SK-N-SH (cell line): ENCODE results near the gene LYSMD3. TPM values are rescaled to one million over a fixed set of nuclear protein-coding genes. Genes with fewer than 3 reads are reported as not detected.

Experiments
- CTCF ChIA-PET: fragments of 300-600, 350-600 bp; formaldehyde crosslinking; extraction: SDS; loops from one replicate; lab custom pipeline; 2021; lab: Yijun Ruan, JAX
- POLR2A ChIA-PET: fragments of 350-600 bp; sonication (Branson Sonifier 250); formaldehyde crosslinking; extraction: SDS; loops from one replicate; lab custom pipeline; 2020; ENCODE audit warnings: antibody characterized with exemption, inconsistent platforms; lab: Yijun Ruan, JAX
- DNase-seq: peaks from one replicate; pipeline ENCODE4 v3.0.0; 2012
- H2AFZ ChIP-seq: fragments of 200-600 bp; sonication (generic); 2 replicates; pipeline ENCODE4 v1.8.1; 2016; ENCODE audit warnings: antibody characterized with exemption, mild to moderate bottlenecking, low read depth
- H3F3A ChIP-seq: fragments of 200-600 bp; sonication (generic); replicated peaks from 2 replicates; pipeline ENCODE3; 2016; ENCODE audit warnings: antibody characterized with exemption, mild to moderate bottlenecking; ENCODE audit not compliant: insufficient read depth
- H3K27ac ChIP-seq, 2 experiments: fragments of 200-500 bp in 1 of 2; fragments of 200-600 bp in 1 of 2; sonication (Bioruptor generic) in 1 of 2; sonication (generic), shearing (Covaris generic) in 1 of 2; 2 replicates each; pipeline versions ENCODE4 v1.5.1 to v1.6.1; 2014 to 2016; ENCODE audit warnings: low read depth in 2 of 2, inconsistent platforms in 1 of 2, low read length in 1 of 2, mild to moderate bottlenecking in 1 of 2, mixed read lengths in 1 of 2
- H3K27me3 ChIP-seq: fragments of 200-600 bp; sonication (generic), shearing (Covaris generic); 2 replicates; pipeline ENCODE4 v1.6.1; 2016; ENCODE audit warnings: mixed run types; ENCODE audit not compliant: insufficient read depth
- H3K36me3 ChIP-seq, 2 experiments: fragments of 200-500 bp in 1 of 2; fragments of 200-600 bp in 1 of 2; sonication (Bioruptor generic) in 1 of 2; sonication (generic) in 1 of 2; replicated peaks in 1 of 2; 2 replicates each; pipeline versions ENCODE3 to v1.5.1; 2014 to 2016; ENCODE audit warnings: low read length in 1 of 2, mild to moderate bottlenecking in 1 of 2; ENCODE audit not compliant: insufficient read depth in 2 of 2, control insufficient read depth in 1 of 2
- H3K4me1 ChIP-seq, 2 experiments: fragments of 200-500 bp in 1 of 2; fragments of 200-600 bp in 1 of 2; sonication (Bioruptor generic) in 1 of 2; sonication (generic), shearing (Covaris generic) in 1 of 2; 2 replicates each; pipeline versions ENCODE4 v1.5.1 to v1.6.1; 2014 to 2016; ENCODE audit warnings: low read depth in 1 of 2, low read length in 1 of 2, mixed run types in 1 of 2; ENCODE audit not compliant: insufficient read depth in 2 of 2, control insufficient read depth in 1 of 2
- H3K4me2 ChIP-seq: fragments of 200-600 bp; sonication (generic), shearing (Covaris generic); 2 replicates; pipeline ENCODE4 v1.6.1; 2017; ENCODE audit warnings: mixed run types
- H3K4me3 ChIP-seq, 2 experiments: fragments of 200-500 bp in 1 of 2; fragments of 200-600 bp in 1 of 2; sonication (Bioruptor generic) in 1 of 2; sonication (generic), shearing (Covaris generic) in 1 of 2; 2 replicates each; pipeline versions ENCODE4 v1.5.1 to v1.8.1; 2014 to 2016; ENCODE audit warnings: low read depth in 2 of 2, inconsistent platforms in 1 of 2, low read length in 1 of 2, mild to moderate bottlenecking in 1 of 2, mixed read lengths in 1 of 2, moderate library complexity in 1 of 2
- H3K79me2 ChIP-seq: fragments of 200-600 bp; sonication (generic); 2 replicates; pipeline ENCODE4 v1.8.1; 2017; ENCODE audit warnings: mild to moderate bottlenecking; ENCODE audit not compliant: insufficient read depth
- H3K9ac ChIP-seq: fragments of 200-600 bp; sonication (generic); 2 replicates; pipeline ENCODE4 v1.6.1; 2017; ENCODE audit warnings: mixed run types
- H3K9me2 ChIP-seq: fragments of 200-600 bp; sonication (generic); 2 replicates; pipeline ENCODE4 v1.6.1; 2017; ENCODE audit warnings: mixed run types
- H3K9me3 ChIP-seq: fragments of 200-600 bp; sonication (generic); 2 replicates; pipeline ENCODE4 v1.6.1; 2017; ENCODE audit warnings: mixed run types, mild to moderate bottlenecking, moderate library complexity
- H4K20me1 ChIP-seq: fragments of 200-600 bp; sonication (generic); 2 replicates; pipeline ENCODE4 v1.6.1; 2017; ENCODE audit warnings: mild to moderate bottlenecking, mixed run types; ENCODE audit not compliant: insufficient read depth
- CHD2 ChIP-seq: fragments of 150-350 bp; IDR thresholded peaks from 2 replicates; pipeline ENCODE4 v1.6.1; 2018; ENCODE audit warnings: low read length; ENCODE audit not compliant: partially characterized antibody
- ELF1 ChIP-seq: IDR thresholded peaks from 2 replicates; pipeline ENCODE4 v1.4.0; 2012
- EZH2phosphoT487 ChIP-seq: fragments of 200-600 bp; sonication (generic); IDR thresholded peaks from 2 replicates; pipeline ENCODE4 v1.6.1; 2017; ENCODE audit warnings: low read depth, mixed run types, mild to moderate bottlenecking, antibody characterized with exemption, moderate library complexity, borderline replicate concordance
- FOXM1 ChIP-seq: IDR thresholded peaks from 2 replicates; pipeline ENCODE4 v1.4.0; 2012; ENCODE audit warnings: low read depth, mild to moderate bottlenecking
- GABPA ChIP-seq: IDR thresholded peaks from 2 replicates; pipeline ENCODE4 v1.4.0; 2012; ENCODE audit warnings: low read depth, mild to moderate bottlenecking
- GATA2 ChIP-seq: sonication (generic); formaldehyde crosslinking; IDR thresholded peaks from 2 replicates; pipeline ENCODE4 v1.5.0; 2020; ENCODE audit warnings: mild to moderate bottlenecking, missing genetic modification reagents
- MXI1 ChIP-seq: IDR thresholded peaks from 2 replicates; pipeline ENCODE4 v1.6.1; 2012; ENCODE audit warnings: mild to moderate bottlenecking, low read depth, low read length, improper control_type of control experiment
- RCOR1 ChIP-seq: fragments of 150-350 bp; IDR thresholded peaks from 2 replicates; pipeline ENCODE4 v1.6.1; 2017; ENCODE audit warnings: antibody characterized with exemption, low read length
- SIN3A ChIP-seq: IDR thresholded peaks from 2 replicates; pipeline ENCODE4 v1.6.1; 2012; ENCODE audit warnings: low read depth, mild to moderate bottlenecking, low read length, moderate library complexity, borderline replicate concordance
- SMC3 ChIP-seq: IDR thresholded peaks from 2 replicates; pipeline ENCODE4 v1.6.1; 2012; ENCODE audit warnings: low read depth, low read length, improper control_type of control experiment
- TAF1 ChIP-seq: IDR thresholded peaks from 2 replicates; pipeline ENCODE4 v1.6.1; 2012; ENCODE audit warnings: low read depth, mild to moderate bottlenecking, low read length, moderate library complexity, borderline replicate concordance
- TEAD4 ChIP-seq: IDR thresholded peaks from 2 replicates; pipeline ENCODE4 v1.4.0; 2012; ENCODE audit warnings: mild to moderate bottlenecking, borderline replicate concordance; ENCODE audit not compliant: insufficient read depth
- WGBS: methylation state at CpG from one replicate; pipeline ENCODE4 v1.1.6; 2017; ENCODE audit warnings: low lambda C conversion rate; 5-methylcytosine and 5-hydroxymethylcytosine counted together
- polyA plus RNA-seq, 3 experiments: library from polyadenylated mRNA; depleted of rRNA; stranded (reverse); fragments of >200 nt; gene quantifications; 2 replicates each; pipeline ENCODE4 v1.2.3, GENCODE V29; 2012
- TF ChIP-seq, protein P1 (sequence below): IDR thresholded peaks from 2 replicates; pipeline ENCODE4; 2012
- TF ChIP-seq, protein P2 (sequence below): IDR thresholded peaks from 2 replicates; pipeline ENCODE4 v1.6.1; 2012; ENCODE audit warnings: mild to moderate bottlenecking, low read depth, low read length, moderate library complexity
- TF ChIP-seq, protein P3 (sequence below): IDR thresholded peaks from 2 replicates; pipeline ENCODE4 v1.4.0; 2012; ENCODE audit warnings: low read depth, borderline replicate concordance
- TF ChIP-seq, protein P4 (sequence below): IDR thresholded peaks from 2 replicates; pipeline ENCODE4 v1.4.0; 2012; ENCODE audit warnings: low read depth, borderline replicate concordance
- TF ChIP-seq, protein P5 (sequence below): IDR thresholded peaks from 2 replicates; pipeline ENCODE4 v1.4.0; 2012; ENCODE audit warnings: low read depth

LYSMD3 gene
- polyA plus RNA-seq, 1 of the 3 experiments (the other 2 are of a cell fraction), result 6.7 TPM

DNA sequence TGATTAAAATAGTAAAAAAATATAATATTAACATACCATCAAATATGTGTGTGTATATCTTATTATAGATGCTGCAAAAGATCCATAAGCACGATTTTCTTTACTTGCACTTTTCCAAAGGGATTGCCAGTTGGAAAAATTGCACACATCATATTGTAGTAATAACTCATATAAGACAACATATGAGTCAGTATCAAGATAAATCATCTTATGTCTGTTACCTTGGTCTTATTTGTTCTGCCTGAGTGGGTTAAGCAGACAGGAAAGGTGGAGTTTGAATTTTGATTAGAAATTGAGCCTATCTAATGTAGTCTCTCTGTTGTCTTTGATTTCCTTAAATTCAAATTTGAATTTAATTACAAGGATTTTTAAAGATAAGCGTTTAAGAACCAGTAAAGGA lies 24.6 kb downstream of the LYSMD3 start (continued):
- TF ChIP-seq, protein P1, sequence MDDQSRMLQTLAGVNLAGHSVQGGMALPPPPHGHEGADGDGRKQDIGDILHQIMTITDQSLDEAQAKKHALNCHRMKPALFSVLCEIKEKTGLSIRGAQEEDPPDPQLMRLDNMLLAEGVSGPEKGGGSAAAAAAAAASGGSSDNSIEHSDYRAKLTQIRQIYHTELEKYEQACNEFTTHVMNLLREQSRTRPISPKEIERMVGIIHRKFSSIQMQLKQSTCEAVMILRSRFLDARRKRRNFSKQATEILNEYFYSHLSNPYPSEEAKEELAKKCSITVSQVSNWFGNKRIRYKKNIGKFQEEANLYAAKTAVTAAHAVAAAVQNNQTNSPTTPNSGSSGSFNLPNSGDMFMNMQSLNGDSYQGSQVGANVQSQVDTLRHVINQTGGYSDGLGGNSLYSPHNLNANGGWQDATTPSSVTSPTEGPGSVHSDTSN, result peak; percentile 69
- TF ChIP-seq, protein P2, sequence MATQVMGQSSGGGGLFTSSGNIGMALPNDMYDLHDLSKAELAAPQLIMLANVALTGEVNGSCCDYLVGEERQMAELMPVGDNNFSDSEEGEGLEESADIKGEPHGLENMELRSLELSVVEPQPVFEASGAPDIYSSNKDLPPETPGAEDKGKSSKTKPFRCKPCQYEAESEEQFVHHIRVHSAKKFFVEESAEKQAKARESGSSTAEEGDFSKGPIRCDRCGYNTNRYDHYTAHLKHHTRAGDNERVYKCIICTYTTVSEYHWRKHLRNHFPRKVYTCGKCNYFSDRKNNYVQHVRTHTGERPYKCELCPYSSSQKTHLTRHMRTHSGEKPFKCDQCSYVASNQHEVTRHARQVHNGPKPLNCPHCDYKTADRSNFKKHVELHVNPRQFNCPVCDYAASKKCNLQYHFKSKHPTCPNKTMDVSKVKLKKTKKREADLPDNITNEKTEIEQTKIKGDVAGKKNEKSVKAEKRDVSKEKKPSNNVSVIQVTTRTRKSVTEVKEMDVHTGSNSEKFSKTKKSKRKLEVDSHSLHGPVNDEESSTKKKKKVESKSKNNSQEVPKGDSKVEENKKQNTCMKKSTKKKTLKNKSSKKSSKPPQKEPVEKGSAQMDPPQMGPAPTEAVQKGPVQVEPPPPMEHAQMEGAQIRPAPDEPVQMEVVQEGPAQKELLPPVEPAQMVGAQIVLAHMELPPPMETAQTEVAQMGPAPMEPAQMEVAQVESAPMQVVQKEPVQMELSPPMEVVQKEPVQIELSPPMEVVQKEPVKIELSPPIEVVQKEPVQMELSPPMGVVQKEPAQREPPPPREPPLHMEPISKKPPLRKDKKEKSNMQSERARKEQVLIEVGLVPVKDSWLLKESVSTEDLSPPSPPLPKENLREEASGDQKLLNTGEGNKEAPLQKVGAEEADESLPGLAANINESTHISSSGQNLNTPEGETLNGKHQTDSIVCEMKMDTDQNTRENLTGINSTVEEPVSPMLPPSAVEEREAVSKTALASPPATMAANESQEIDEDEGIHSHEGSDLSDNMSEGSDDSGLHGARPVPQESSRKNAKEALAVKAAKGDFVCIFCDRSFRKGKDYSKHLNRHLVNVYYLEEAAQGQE, result no peak

DNA sequence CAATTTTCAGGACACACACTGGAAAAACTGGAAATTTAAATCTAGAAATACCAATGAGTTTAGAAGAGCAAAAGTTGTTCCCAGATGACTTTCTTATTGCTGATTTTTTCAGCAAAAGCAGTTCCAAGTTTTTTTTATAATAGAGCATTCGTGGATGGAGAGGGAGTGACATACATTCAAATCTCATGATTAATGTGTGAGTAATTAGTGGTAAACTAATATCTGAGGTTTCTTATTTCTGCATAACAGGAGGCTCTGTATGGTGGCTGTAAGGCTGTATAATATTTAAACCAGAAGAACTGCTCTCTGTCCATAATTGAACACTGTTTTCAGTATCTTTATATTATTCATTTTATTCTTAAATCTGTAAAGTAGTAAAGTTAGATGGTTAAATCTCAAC lies 25.8 kb downstream of the LYSMD3 start:
- H3K36me3 ChIP-seq, result peaks cover 1 to 3% of the 10 kb centered on the region in 2 experiments
- POLR2A ChIA-PET, result no interaction called here
- H3K9me2 ChIP-seq, result no peaks in the 10 kb centered on the region
- no peaks in the 10 kb centered on the region for H4K20me1 ChIP-seq
- H3K9me3 ChIP-seq, result no peaks in the 10 kb centered on the region
- H3K4me1 ChIP-seq, result peaks cover 0 to 17% of the 10 kb centered on the region in 2 experiments; a peak in 2 of 4 replicates
- TF ChIP-seq EZH2phosphoT487, result no peak
- no peak for TF ChIP-seq SMC3
- no peak for TF ChIP-seq TEAD4
- TF ChIP-seq GABPA, result no peak
- TF ChIP-seq RCOR1, result no peak
- TF ChIP-seq, protein P3, sequence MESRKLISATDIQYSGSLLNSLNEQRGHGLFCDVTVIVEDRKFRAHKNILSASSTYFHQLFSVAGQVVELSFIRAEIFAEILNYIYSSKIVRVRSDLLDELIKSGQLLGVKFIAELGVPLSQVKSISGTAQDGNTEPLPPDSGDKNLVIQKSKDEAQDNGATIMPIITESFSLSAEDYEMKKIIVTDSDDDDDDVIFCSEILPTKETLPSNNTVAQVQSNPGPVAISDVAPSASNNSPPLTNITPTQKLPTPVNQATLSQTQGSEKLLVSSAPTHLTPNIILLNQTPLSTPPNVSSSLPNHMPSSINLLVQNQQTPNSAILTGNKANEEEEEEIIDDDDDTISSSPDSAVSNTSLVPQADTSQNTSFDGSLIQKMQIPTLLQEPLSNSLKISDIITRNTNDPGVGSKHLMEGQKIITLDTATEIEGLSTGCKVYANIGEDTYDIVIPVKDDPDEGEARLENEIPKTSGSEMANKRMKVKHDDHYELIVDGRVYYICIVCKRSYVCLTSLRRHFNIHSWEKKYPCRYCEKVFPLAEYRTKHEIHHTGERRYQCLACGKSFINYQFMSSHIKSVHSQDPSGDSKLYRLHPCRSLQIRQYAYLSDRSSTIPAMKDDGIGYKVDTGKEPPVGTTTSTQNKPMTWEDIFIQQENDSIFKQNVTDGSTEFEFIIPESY, result no peak
- no peak for TF ChIP-seq MXI1
- TF ChIP-seq, protein P1, result no peak
- no peak for TF ChIP-seq FOXM1
- TF ChIP-seq ELF1, result no peak
- TF ChIP-seq TAF1, result no peak
- TF ChIP-seq GATA2 (CRISPR knock-in tag), result no peak
- no peak for TF ChIP-seq SIN3A
- TF ChIP-seq, protein P4, sequence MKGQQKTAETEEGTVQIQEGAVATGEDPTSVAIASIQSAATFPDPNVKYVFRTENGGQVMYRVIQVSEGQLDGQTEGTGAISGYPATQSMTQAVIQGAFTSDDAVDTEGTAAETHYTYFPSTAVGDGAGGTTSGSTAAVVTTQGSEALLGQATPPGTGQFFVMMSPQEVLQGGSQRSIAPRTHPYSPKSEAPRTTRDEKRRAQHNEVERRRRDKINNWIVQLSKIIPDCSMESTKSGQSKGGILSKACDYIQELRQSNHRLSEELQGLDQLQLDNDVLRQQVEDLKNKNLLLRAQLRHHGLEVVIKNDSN, result no peak
- TF ChIP-seq, protein P5, sequence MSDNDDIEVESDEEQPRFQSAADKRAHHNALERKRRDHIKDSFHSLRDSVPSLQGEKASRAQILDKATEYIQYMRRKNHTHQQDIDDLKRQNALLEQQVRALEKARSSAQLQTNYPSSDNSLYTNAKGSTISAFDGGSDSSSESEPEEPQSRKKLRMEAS, result no peak
- no peak for TF ChIP-seq CHD2
- TF ChIP-seq, all 33 proteins: peak for 0
- H3K4me3 ChIP-seq, result no peak overlapping the region
- no peaks in the 10 kb centered on the region for H3K79me2 ChIP-seq
- H2AFZ ChIP-seq, result peak overlapping the region; percentile 61
- no peak for DNase-seq
- CTCF ChIA-PET, result interaction anchor here (0.7 kb wide), 1 partner anchor 225 kb away, joined by 3 read pairs; no protein-coding TSS in a partner anchor
- no peak overlapping the region for H3K4me2 ChIP-seq
- 41% methylated on average over 1 of the region's 1 CpG for WGBS
- no peak overlapping the region for H3K9ac ChIP-seq
- 0 out of 4 replicates have a peak overlapping the region, but pooled peaks of 1 of the 2 experiments have one; percentile 4 for H3K27ac ChIP-seq
- no peaks in the 10 kb centered on the region for H3K27me3 ChIP-seq
- no peaks in the 10 kb centered on the region for H3F3A ChIP-seq
